Omental fat pad (tissue), 4 donors: ENCODE measurements around the gene OR7D2. TPM values are rescaled to one million over a fixed set of nuclear protein-coding genes. Genes with fewer than 3 reads are reported as not detected.
"Not testable (repeated sequence)": the region's sequence is repeated elsewhere in the genome, so short reads cannot be mapped to it uniquely, and the experiment has no call there.

Experiments used
- ATAC-seq: fragments of 150-250 bp; one replicate; pipeline ENCODE4 v1.9.1; 2016; ENCODE audit warnings: mild to moderate bottlenecking, moderate library complexity; ENCODE audit not compliant: low FRiP score
- DNase-seq: peaks from one replicate; pipeline ENCODE4 v3.0.0-alpha.2; 2019; ENCODE audit warnings: low spot score
- total RNA-seq, 4 donors: library from RNA; depleted of rRNA; stranded (reverse); fragments of >200 nt; gene quantifications; one replicate each; pipeline ENCODE4 v1.1.0, GENCODE V29; 2016
- TF ChIP-seq, protein P1 (sequence below), 3 donors: fragments of 450-650 bp; IDR thresholded peaks; one replicate each; pipeline ENCODE4 v1.5.1; 2016 to 2017; ENCODE audit warnings: antibody characterized with exemption in 3 of 3, mild to moderate bottlenecking in 3 of 3, moderate library complexity in 2 of 3

OR7D2 gene
- total RNA-seq, 4 donors from 2014 or later, result not detected

DNA sequence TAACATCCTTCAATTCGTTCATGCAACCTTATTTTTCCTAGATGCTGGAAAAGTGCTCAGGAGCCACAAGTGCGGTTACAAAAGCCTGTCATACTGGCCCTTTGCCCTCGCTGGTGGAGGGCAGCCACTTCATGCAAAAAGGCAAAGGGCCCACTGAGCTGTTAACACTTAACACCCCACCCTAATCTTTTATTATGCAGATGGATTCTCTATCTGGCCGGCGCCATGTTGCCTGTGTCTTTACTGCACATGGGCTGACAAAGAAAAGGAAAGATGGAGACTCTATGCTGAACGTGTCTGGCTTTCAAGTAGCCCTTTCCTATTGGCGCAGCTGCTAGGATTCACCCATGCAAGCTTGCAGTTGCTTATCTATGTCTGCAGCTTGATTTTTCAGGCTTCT, 10.8 kb downstream of the OR7D2 start:
- no peak for ATAC-seq
- TF ChIP-seq, protein P1, sequence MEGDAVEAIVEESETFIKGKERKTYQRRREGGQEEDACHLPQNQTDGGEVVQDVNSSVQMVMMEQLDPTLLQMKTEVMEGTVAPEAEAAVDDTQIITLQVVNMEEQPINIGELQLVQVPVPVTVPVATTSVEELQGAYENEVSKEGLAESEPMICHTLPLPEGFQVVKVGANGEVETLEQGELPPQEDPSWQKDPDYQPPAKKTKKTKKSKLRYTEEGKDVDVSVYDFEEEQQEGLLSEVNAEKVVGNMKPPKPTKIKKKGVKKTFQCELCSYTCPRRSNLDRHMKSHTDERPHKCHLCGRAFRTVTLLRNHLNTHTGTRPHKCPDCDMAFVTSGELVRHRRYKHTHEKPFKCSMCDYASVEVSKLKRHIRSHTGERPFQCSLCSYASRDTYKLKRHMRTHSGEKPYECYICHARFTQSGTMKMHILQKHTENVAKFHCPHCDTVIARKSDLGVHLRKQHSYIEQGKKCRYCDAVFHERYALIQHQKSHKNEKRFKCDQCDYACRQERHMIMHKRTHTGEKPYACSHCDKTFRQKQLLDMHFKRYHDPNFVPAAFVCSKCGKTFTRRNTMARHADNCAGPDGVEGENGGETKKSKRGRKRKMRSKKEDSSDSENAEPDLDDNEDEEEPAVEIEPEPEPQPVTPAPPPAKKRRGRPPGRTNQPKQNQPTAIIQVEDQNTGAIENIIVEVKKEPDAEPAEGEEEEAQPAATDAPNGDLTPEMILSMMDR (IDR thresholded peaks at IDR 0.05), result no peak
- no peak for DNase-seq

- not testable (repeated sequence) for ATAC-seq, DNase-seq
Observed at GRCh38 chr19:9198044-9198443, 19.3 kb downstream of the OR7D2 start.

DNA sequence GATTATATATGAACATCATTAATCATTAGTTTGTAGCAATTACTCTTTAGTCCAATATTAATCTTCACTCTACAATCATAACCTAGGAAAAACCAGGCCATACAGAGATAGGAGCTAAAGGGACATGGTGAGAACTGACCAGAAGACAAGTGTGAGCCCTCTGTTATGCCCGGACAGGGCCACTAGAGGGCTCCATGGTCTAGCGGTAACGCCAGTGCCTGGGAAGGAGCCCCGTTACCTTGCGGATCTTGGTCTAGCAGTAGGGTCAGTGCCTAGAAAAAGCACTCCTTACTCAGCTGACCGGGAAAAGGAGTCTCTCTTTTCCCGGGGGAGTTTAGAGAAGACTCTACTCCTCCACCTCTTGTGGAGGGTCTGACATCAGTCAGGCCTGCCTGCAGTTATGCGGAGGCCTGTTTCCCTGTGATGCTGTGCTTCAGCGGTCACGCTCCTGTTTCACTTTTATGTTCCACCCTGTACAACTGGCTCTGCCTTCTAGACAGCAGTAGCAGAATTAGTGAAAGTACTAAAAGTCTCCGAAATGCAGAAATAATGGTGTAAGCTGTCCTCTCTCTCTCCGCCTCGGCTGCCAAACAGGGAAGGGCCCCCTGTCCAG, 26.8 kb downstream of the OR7D2 start:
- ATAC-seq, result peak; percentile 75
- TF ChIP-seq, protein P1 (IDR thresholded peaks at IDR 0.05), result peak in 1 of 3 donors; percentile 8

GRCh38 chr19:9219489-9219888, 40.7 kb downstream of the OR7D2 start, which contains the start of gene OR7D4:
TSS of gene OR7D4 (minus strand) at chr19:9219589. CDS start at chr19:9214837, 4,752 bp downstream.
- TF ChIP-seq, protein P1 (IDR thresholded peaks at IDR 0.05), result no peak
- DNase-seq, result no peak
- ATAC-seq, result no peak

More for the DNA sequence above, 26.8 kb downstream of the OR7D2 start:
- DNase-seq, result peak; percentile 39

Other genes with a start within 250 kb of the OR7D2 start
- 100 to 1,000 TPM in 2 of 4 donors, 10 to 100 TPM in 1, under 1 TPM in 1; 0.63 to 129 (median 86.7) TPM for gene MUC16, start 168.6 kb upstream of the OR7D2 start, total RNA-seq
- gene OR1M1, start 91.9 kb upstream of the OR7D2 start, total RNA-seq, result not detected
- not detected for gene OR7G2, start 71.5 kb upstream of the OR7D2 start, total RNA-seq
- gene OR7G1, start 63.2 kb upstream of the OR7D2 start, total RNA-seq, result not detected
- not detected for gene OR7G3, start 52.0 kb upstream of the OR7D2 start, total RNA-seq
- 10 to 100 TPM; 18.2 to 33.5 (median 19.0) TPM for gene ZNF317, start 38.6 kb upstream of the OR7D2 start, total RNA-seq
- gene OR7D4, start 40.6 kb downstream of the OR7D2 start, total RNA-seq, result not detected
- gene OR7E24, start 72.0 kb downstream of the OR7D2 start, total RNA-seq, result not detected
- 10 to 100 TPM in 1 of 4 donors, 1 to 10 TPM in 3; 3.7 to 12.9 (median 7.2) TPM for gene ZNF699, start 130.9 kb downstream of the OR7D2 start, total RNA-seq
- gene ZNF559, start 145.2 kb downstream of the OR7D2 start, total RNA-seq, result 10 to 100 TPM in 3 of 4 donors, 1 to 10 TPM in 1; 7.8 to 33.6 (median 11.5) TPM
- gene ZNF177, start 184.0 kb downstream of the OR7D2 start, total RNA-seq, result 10 to 100 TPM in 1 of 4 donors, 1 to 10 TPM in 3; 1.8 to 10.2 (median 2.9) TPM